GM18870 (cell line): ENCODE data around the gene KHNYN.
A peak's percentile ranks its signal among the peaks of the same experiment; 100 is the strongest.
"Not testable (repeated sequence)": the region's sequence is repeated elsewhere in the genome, so short reads cannot be mapped to it uniquely, and the experiment has no call there.

Experiments used
- ATAC-seq: cut with Tn5 transposase; IDR thresholded peaks from one replicate; pipeline ENCODE4 v1.9.1; 2021; ENCODE audit warnings: moderate library complexity; ENCODE audit not compliant: unreplicated experiment

The KHNYN gene

GRCh38 chr14:24429395-24430142 is at the start of gene KHNYN, which contains the start of gene CBLN3:
KHNYN (plus strand) TSS chr14:24429954; CDS start chr14:24430731, 777 bp downstream.
CBLN3 (minus strand) TSS chr14:24429668; CDS start chr14:24429054, 614 bp downstream.
- ATAC-seq, result peak; percentile 83

DNA sequence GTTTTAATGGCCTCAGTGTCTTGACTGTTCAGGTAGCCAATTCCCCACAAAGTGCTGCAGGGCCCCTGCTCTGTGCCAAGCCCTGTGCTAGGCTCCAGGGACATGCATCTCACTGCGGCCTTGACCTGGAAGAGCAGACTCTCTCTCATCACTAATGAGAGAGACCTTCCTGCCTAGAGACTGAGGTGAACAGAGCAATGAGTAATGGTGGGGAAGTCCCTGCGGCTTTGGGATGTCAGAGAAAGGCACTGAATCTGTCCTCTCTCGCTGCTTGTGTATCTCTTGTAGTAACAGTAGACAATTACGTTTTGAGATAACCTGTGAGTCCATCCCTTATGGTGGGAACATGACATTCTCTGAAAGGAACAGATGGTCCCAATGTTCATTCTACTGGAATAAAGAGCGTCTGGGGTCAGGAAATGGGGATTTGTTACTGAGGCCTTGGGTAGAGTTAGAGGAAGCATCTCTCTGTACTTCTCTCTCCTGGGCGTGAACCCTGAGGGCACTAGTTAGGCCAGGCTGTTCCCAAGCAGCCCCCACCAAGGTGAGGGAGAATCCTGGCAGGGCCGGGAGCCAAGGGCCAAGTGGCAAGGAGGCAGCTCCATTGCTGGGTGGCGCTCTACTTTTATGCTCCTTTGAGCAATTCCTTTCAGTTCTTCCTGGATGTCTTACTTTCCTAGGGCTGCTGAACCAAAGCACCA is 48.2 kb upstream of the KHNYN start:
- no peak for ATAC-seq

DNA sequence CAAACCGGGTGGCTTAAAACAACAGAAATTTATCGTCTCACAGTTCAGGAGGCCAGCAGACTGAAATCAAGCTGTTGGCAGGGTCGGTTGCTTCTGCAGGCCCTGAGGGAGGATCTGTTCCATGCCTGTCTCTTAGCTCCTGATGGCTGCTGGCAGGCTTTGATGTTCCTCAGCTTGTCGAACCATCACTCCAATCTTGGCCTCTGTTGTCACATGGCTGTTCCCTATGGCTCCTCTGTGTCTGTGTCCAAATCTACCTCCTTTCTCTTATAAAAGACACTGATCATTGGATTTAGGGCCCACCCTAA is 47.7 kb upstream of the KHNYN start:
- no peak for ATAC-seq

GRCh38 chr14:24384169-24384568 is 45.6 kb upstream of the KHNYN start:
- no peak for ATAC-seq

DNA sequence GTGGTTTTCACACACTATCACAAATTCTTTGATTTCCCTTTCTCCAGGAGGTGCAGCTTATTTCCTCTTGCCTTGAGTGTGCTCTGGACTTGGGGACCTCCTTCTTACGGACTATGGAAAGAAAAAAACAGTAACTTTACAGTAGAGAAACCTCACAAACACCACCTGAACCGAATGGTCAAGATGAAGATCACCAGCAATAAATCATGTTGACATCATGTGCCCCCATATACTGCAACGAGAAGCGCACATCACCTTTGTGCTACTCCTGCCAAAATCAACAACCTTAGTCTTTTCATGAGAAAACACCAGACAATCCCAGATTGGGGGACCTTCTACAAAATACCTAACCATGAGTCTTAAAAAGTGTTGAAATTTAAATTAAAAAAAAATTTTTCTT is 44.2 kb upstream of the KHNYN start:
- no peak for ATAC-seq

DNA sequence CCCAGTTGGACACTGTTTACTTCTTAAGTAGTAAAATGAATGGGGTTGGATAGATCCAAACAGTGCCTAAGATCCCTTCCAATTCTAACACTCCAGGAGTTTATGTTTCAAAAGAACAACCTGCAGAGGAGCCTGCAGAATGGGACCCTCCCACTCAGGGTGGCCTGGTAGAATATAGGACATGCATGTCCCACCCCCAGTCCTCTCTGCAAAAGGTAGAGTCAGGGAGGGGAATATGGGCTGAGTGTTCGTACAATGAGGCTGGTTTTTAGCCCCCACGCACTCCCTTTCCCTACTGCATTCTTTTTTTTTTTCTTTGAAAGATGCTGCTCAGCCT is 42.8 kb upstream of the KHNYN start:
- ATAC-seq, result no peak

DNA sequence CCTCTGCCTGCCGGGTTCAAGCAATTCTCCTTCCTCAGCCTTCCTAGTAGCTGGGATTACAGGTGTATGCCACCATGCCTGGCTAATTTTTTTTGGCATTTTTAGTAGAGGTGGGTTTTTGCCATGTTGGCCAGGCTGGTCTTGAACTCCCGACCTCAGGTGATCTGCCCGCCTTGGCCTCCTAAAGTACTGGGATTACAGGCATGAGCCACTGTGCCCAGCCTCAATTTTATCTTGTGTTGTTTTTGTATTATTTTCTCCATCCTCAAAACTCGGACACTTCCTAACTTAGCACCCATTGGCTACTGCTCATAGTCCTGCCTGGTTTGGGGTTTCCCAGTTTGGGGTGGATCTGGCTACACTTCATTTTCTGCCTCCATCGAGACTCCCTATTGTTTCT is 42.2 kb upstream of the KHNYN start:
- ATAC-seq, result not testable (repeated sequence)

DNA sequence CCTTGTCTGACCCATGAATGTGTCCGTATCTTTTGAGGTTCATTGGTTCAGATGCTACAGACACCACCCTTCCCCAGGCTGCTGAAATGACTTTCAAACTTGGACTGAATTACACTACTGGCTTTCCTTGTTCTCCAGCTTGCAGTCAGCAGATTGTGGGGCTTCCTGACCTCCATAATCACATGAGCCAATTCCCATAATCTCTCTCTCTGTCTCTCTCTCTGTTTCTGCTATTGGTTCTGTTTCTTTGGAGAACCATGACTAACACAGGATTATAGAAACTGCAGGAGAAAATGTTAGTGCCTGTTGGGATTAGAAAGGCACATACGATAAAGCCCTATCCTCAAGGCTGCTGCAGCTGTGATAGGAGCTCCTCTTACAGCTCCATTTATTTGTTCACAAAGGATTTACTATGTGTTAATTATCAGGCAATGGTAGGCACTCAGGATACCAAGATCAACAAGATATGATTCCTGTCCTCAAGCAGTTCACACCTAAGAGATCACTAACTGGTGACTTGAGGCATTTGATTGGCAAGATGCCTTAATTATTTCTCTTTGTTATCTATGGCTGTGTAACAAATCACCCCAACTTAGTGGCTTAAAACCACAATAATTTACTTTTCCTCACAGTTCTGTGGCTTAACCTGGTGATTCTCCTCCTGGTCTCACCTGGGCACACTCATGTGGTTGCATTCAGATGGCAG is 41.1 kb upstream of the KHNYN start:
- no peak for ATAC-seq

- ATAC-seq, result no peak
Observed at GRCh38 chr14:24389226-24389848, 40.4 kb upstream of the KHNYN start.

DNA sequence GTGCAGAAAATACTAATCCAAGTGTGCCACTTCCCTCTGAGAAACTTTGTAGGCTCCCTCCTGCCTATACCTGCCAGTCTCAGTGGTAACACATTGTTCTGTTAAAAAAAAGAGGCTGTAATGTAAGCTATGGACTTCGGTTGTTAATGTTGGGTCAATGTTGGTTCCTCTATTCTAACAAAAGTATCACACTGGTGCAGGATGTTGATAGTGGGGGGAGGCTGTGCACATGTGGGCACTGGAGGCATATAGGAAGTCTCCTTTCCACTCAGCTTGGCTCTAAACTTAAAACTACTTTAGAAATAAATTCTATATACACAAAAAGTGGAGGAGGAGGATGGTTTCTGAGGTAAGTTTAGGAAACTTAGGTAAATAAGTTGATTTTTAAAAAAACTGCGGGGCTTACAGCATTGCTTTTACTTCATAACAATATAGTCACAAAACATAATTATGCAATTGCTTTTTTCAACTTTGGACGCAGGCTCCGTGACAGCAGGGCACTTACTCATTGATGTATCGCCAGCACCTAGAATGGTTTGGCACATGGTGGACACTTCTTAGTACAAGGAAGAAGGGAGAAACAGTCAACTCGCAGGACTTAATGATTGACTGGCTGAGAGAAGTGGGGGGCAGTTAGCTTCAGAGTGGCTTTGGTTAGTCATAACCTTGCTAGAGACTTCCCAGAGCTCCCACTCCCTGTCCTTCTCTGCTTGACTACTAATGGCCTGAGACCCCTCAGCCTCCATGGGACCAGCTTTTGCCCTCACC is 38.9 kb upstream of the KHNYN start:
- ATAC-seq, result no peak

- ATAC-seq, result no peak
Observed at GRCh38 chr14:24392325-24393091, 37.2 kb upstream of the KHNYN start.

- no peak for ATAC-seq
Observed at GRCh38 chr14:24394275-24394674, 35.5 kb upstream of the KHNYN start.

DNA sequence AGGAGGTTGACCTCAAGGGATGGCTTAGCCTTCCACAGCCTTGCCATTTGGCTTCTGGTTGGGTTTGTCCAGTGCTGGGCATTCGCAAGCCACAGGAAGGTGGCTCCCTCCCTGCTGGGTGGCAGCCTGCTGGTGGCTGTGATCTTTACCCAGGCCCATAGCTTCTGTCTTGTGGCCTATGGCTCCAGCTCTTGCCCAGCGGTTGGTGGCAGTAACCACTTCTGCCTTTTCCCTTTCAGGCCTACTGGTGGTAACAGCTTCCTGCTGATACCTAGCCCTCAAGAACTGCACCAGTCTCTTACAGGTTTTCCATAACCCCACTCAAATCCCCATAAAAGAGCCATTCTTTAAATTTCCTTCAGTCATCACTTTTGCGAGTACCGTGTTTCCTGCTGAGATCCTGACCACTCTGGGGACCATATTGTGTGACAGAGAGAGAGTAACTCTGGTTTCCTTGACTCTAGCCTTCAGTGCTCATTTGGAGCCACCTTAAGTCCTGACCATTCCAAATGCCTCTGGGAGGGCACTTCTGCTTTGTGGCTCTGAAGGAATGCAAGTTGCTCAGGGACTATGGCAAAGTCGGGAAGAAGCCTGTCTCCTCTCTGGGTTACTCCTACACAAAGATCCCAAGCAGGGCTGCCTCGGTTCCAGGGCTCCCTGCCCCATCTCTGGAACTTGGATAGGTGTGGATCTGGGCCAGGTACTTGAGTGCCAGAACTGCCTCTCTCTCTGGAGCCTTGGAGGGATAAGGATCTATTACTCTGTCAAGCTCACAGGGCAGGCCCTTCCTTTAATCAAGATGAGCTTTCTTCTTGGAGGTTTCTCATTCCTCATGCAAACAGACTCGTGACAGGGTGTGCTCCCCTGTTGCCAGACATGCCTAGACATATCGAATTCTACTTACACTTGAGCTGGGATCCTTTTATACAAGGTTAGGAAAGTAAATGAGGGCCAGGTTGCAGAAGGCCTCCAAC is 33.9 kb upstream of the KHNYN start:
- no peak for ATAC-seq

DNA sequence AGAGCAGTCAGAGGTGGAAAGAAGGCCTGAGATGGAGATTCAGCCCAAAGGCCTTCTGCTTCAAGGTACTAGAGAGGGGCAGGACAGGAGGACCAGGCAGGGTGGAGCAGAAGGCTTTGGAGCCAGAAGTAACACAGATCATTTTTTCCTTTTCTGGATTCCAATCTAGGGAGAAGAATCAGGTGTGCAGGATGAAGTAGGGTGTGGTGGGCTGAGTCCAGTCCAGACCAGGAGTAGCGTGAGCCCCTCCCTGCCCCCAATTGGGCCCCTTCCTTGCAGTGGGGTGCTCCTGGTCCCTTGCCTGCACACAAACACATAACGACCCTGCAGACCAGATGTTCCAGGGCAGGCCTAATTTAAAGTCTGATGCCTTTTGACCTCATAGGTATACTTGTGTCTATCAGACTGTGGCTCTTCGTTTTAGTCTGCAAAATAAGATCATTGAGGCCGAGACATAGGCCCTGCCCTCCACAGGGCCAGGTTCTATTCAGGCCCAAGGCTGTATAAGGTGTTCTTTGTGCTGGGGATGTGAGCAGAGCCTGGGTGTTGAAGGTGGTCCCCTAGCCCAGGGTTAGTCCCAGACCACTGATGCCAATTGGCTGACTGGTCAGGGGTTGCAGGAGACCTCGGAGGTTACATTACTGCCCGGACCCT is 32.0 kb upstream of the KHNYN start:
- ATAC-seq, result no peak

DNA sequence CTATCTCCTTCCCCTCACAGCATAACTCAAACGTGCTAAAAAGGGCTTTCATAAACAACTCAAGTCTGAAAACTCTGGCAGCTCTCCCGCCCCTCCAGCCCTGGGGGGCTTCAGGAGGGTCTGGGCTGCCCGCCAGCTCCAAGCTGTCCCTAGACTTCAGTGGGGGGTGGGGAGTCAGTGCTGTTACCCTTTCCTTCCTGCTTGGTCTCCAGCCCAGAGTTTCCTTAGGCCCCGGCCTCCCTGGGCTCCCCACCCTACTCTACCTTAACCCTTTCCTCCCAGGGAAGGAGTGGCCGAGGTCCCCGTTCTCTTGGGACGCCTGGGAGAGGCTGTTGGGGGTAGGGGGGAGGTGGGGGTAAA is 31.5 kb upstream of the KHNYN start:
- no peak for ATAC-seq

DNA sequence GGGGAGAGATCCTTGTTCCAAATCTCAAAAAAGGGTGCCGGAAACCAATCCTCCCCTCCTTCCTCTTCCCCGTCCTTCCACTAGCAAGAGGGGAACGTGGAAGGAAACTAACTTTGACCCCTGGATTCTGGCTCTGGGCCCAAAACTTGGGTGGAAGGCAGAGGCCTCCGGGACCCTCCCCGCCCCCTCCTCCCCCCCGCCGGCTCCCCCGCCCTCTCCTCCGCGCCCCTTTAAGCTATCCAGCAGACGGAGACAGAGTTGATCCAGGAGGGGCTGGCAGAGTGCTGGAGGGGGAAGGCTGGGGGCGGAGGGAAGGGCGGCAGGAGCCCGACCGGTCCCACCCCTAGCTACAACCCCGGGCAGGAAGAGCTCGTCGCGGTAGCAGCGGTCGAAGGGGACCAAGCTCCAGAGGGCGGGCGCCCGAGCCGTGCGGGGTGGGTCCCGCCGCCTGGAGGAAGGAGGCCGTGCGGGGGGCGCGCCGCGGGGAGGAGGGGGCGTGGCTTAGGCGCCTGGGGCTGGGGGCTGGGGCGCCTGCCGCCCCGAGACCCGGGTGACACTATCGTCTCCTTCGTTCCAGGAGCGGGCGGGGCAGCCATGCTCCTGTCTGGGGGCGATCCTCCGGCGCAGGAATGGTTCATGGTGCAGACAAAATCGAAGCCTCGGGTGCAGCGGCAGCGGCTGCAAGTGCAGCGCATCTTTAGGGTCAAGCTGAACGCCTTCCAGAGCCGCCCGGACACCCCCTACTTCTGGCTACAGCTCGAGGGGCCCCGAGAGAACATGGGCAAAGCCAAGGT is 30.9 kb upstream of the KHNYN start, which contains the start of gene NYNRIN:
TSS of gene NYNRIN (plus strand) at position 351 of the 794 bp plus-strand sequence. CDS start at position 595, 244 bp downstream.
- no peak for ATAC-seq

GRCh38 chr14:24399447-24399822 is 30.3 kb upstream of the KHNYN start:
- ATAC-seq, result no peak
